ENCODE data around the gene DNM3.

The DNM3 gene

GRCh38 chr1:172252321-172252720, 411.0 kb downstream of the DNM3 start:
- H3K4me3 ChIP-seq (ENCODE audit: low read depth in 1 of 2, low read length in 2 of 2) = no peak overlapping the region
- H3K9ac ChIP-seq (ENCODE audit: low read length) = no peak overlapping the region
- no peak overlapping the region for H3K27ac ChIP-seq (ENCODE audit: low read depth, low read length)
- H3K9me3 ChIP-seq (ENCODE audit: low read length) = no peaks in the 10 kb centered on the region
- peaks cover 4% of the 10 kb centered on the region for H3K4me1 ChIP-seq (ENCODE audit: insufficient read depth, low read length)
- H3K36me3 ChIP-seq (ENCODE audit: insufficient read depth, low read length) = no peaks in the 10 kb centered on the region
- H3K27me3 ChIP-seq (ENCODE audit: control insufficient read depth in 1 of 2, insufficient read depth in 2 of 2, low read length in 2 of 2) = no peaks in the 10 kb centered on the region

DNA sequence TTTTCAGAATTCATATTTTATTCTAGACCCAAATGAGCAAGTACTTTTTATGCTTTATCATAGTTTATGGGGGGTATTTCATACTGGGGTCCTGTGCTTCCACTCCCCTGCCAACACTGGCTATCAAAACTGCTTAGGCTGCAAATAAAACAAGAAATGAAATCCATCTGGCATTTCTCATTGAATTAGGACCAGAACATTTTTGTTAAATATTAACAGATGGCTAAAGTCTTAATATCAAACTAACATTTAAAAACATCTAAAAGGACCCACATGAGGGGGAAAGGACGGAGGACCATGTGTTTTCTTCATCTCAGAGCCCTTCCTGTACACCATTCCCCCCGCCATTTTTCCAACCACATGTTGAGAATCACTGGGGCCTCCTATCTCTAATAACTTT, 411.7 kb downstream of the DNM3 start:
- H3K27me3 ChIP-seq (ENCODE audit: control insufficient read depth in 1 of 2, insufficient read depth in 2 of 2, low read length in 2 of 2) = no peaks in the 10 kb centered on the region
- H3K36me3 ChIP-seq (ENCODE audit: insufficient read depth, low read length) = no peaks in the 10 kb centered on the region
- H3K27ac ChIP-seq (ENCODE audit: low read depth, low read length) = no peak overlapping the region
- H3K9ac ChIP-seq (ENCODE audit: low read length) = no peak overlapping the region
- H3K9me3 ChIP-seq (ENCODE audit: low read length) = no peaks in the 10 kb centered on the region
- H3K4me1 ChIP-seq (ENCODE audit: insufficient read depth, low read length) = peaks cover 4% of the 10 kb centered on the region
- H3K4me3 ChIP-seq (ENCODE audit: low read depth in 1 of 2, low read length in 2 of 2) = no peak overlapping the region

GRCh38 chr1:172254521-172255222, 413.4 kb downstream of the DNM3 start:
- Histone ChIP-seq H3K27ac (ENCODE audit: low read depth, low read length) (no peak overlapping the region), H3K4me1 (ENCODE audit: insufficient read depth, low read length) (peaks cover 4% of the 10 kb centered on the region), H3K9me3 (ENCODE audit: low read length) (no peaks in the 10 kb centered on the region), H3K4me3 (ENCODE audit: low read depth in 1 of 2, low read length in 2 of 2) (no peak overlapping the region), H3K36me3 (ENCODE audit: insufficient read depth, low read length) (no peaks in the 10 kb centered on the region), H3K27me3 (ENCODE audit: control insufficient read depth in 1 of 2, insufficient read depth in 2 of 2, low read length in 2 of 2) (no peaks in the 10 kb centered on the region), H3K9ac (ENCODE audit: low read length) (no peak overlapping the region)

DNA sequence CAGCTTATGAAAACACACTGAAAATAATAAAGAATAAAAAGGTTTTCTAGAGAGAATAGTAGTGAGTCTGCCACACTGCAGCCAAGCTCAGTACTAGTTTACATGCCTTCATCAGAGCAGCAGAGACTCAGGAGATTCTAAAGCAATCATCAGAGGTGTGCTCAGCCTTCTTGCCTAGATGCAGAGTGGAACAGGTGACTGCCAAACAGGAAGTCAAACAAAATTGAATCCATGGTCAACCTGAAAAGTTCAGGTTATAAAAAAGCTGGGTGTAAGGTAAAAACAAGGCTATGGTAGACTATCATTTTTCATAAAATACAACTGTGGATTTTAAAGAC, 413.9 kb downstream of the DNM3 start:
- Histone ChIP-seq H3K9ac (ENCODE audit: low read length) (no peak overlapping the region), H3K9me3 (ENCODE audit: low read length) (no peaks in the 10 kb centered on the region), H3K27ac (ENCODE audit: low read depth, low read length) (no peak overlapping the region), H3K27me3 (ENCODE audit: control insufficient read depth in 1 of 2, insufficient read depth in 2 of 2, low read length in 2 of 2) (no peaks in the 10 kb centered on the region), H3K4me1 (ENCODE audit: insufficient read depth, low read length) (peaks cover 4% of the 10 kb centered on the region), H3K36me3 (ENCODE audit: insufficient read depth, low read length) (no peaks in the 10 kb centered on the region), H3K4me3 (ENCODE audit: low read depth in 1 of 2, low read length in 2 of 2) (no peak overlapping the region)

DNA sequence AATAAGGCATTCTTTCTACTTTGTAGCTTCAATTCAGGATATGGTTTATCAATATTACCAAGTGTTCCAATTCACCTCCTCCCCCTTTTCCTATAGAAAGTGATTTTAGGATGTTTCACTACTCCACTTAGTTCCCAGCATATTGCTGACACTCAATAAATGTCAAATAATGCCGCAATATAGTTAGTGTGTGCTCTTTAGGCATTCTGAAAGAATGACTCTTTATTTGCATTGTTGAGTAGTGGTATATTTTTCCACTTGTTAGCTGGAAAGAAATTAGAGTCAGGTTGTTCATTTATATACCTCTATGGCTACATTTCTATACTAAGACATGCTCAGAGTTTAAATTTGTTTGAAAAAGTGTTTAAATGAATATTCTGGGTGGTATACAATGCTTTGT, 424.6 kb downstream of the DNM3 start:
- no peaks in the 10 kb centered on the region for H3K9me3 ChIP-seq (ENCODE audit: low read length)
- no peak overlapping the region for H3K27ac ChIP-seq (ENCODE audit: low read depth, low read length)
- H3K9ac ChIP-seq (ENCODE audit: low read length) = no peak overlapping the region
- peaks cover 12% of the 10 kb centered on the region for H3K4me1 ChIP-seq (ENCODE audit: insufficient read depth, low read length)
- no peaks in the 10 kb centered on the region for H3K36me3 ChIP-seq (ENCODE audit: insufficient read depth, low read length)
- no peak overlapping the region for H3K4me3 ChIP-seq (ENCODE audit: low read depth in 1 of 2, low read length in 2 of 2)
- no peaks in the 10 kb centered on the region for H3K27me3 ChIP-seq (ENCODE audit: control insufficient read depth in 1 of 2, insufficient read depth in 2 of 2, low read length in 2 of 2)

- Histone ChIP-seq H3K4me3 (ENCODE audit: low read depth in 1 of 2, low read length in 2 of 2) (no peak overlapping the region), H3K27me3 (ENCODE audit: control insufficient read depth in 1 of 2, insufficient read depth in 2 of 2, low read length in 2 of 2) (no peaks in the 10 kb centered on the region), H3K4me1 (ENCODE audit: insufficient read depth, low read length) (peaks cover 12% of the 10 kb centered on the region), H3K27ac (ENCODE audit: low read depth, low read length) (no peak overlapping the region), H3K9me3 (ENCODE audit: low read length) (no peaks in the 10 kb centered on the region), H3K9ac (ENCODE audit: low read length) (no peak overlapping the region), H3K36me3 (ENCODE audit: insufficient read depth, low read length) (no peaks in the 10 kb centered on the region)
Observed at GRCh38 chr1:172266528-172267174, 425.4 kb downstream of the DNM3 start.

DNA sequence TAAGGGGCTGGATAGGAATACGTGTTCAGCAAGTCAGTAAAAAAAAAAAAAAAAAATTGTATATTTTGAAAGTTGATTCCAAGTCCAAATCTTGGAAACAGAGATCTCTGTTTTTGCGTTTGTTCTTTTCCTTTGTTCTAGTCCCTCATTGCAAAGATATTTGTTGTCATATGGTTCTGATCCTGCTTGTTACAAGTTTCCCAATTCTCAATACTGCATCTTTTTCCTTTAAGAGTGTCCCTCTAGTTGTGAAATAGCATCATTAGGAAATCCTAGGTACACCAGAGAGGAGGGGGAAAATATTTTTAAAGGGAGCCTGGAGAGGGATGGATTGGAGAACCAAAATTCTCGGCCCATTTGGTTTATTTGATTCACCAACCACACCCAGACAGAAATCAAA, 426.9 kb downstream of the DNM3 start:
- H3K4me1 ChIP-seq (ENCODE audit: insufficient read depth, low read length) = peaks cover 12% of the 10 kb centered on the region

DNA sequence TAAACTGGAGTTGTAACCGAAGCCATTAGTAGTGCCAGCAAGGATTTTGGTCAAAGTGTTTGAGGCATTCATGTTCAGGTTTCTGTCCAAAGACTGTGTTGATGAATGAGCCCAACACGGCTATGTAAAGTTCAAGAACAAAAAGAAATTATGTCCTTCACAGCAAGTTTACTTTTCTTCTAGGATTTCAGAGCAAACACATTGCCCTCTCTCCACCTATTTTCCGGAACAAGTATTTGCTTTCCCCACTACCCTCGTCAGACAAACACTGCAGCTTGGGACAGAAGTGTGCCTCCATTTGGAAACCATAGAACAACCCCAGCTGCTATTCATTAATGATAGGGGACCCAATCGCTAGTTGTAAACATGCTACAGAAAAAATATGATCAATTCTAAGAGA, 427.8 kb downstream of the DNM3 start:
- Histone ChIP-seq H3K4me1 (ENCODE audit: insufficient read depth, low read length) (peaks cover 12% of the 10 kb centered on the region), H3K36me3 (ENCODE audit: insufficient read depth, low read length) (no peaks in the 10 kb centered on the region), H3K9ac (ENCODE audit: low read length) (no peak overlapping the region), H3K4me3 (ENCODE audit: low read depth in 1 of 2, low read length in 2 of 2) (no peak overlapping the region), H3K9me3 (ENCODE audit: low read length) (no peaks in the 10 kb centered on the region), H3K27me3 (ENCODE audit: control insufficient read depth in 1 of 2, insufficient read depth in 2 of 2, low read length in 2 of 2) (no peaks in the 10 kb centered on the region), H3K27ac (ENCODE audit: low read depth, low read length) (no peak overlapping the region)

More for the DNA sequence above, 426.9 kb downstream of the DNM3 start:
- no peak overlapping the region for H3K27ac ChIP-seq (ENCODE audit: low read depth, low read length)
- H3K9ac ChIP-seq (ENCODE audit: low read length) = no peak overlapping the region
- H3K4me3 ChIP-seq (ENCODE audit: low read depth in 1 of 2, low read length in 2 of 2) = no peak overlapping the region
- H3K9me3 ChIP-seq (ENCODE audit: low read length) = no peaks in the 10 kb centered on the region
- H3K36me3 ChIP-seq (ENCODE audit: insufficient read depth, low read length) = no peaks in the 10 kb centered on the region
- H3K27me3 ChIP-seq (ENCODE audit: control insufficient read depth in 1 of 2, insufficient read depth in 2 of 2, low read length in 2 of 2) = no peaks in the 10 kb centered on the region

DNA sequence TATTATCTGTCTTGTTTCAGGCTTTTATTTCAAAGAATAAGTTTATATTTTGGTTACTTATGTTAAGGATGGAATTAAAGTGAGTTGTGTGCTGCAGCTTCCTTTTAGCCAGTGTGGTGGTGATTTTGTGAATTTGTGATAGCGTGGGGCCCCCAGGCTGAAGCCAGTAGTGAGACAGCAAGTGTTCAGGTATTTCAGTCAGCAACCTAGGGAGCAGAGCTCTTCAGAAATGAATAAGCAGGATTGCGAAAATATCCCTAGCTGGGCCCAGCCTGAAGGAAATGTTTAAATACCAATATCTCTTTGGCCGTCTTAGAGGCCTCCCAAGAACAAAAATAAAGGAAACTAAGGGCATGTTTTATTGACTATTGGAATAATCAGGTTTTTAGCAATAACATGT, 428.3 kb downstream of the DNM3 start:
- Histone ChIP-seq H3K9me3 (ENCODE audit: low read length) (no peaks in the 10 kb centered on the region), H3K27ac (ENCODE audit: low read depth, low read length) (no peak overlapping the region), H3K4me3 (ENCODE audit: low read depth in 1 of 2, low read length in 2 of 2) (no peak overlapping the region)

DNA sequence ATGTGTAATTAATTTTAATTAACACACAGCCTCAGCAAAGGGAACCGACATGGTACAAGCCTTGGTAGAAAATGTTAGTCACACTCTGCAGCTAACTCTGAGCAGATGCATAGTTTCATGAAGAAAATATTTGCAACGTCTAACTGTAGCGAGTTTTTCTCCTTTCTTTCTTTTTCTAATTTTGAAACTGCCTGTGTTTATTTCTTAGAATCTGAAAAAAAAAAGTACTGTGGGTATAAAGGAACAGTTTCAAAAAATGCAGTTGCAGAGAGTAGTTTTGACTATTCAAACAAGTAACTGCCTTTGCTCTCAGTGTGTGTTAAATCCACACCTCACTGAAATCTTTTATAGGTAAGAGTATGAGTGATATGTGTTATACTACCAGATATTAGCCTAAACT, 429.3 kb downstream of the DNM3 start:
- Histone ChIP-seq H3K27ac (ENCODE audit: low read depth, low read length) (no peak overlapping the region), H3K4me1 (ENCODE audit: insufficient read depth, low read length) (peaks cover 12% of the 10 kb centered on the region), H3K4me3 (ENCODE audit: low read depth in 1 of 2, low read length in 2 of 2) (no peak overlapping the region), H3K9ac (ENCODE audit: low read length) (no peak overlapping the region), H3K9me3 (ENCODE audit: low read length) (no peaks in the 10 kb centered on the region), H3K27me3 (ENCODE audit: control insufficient read depth in 1 of 2, insufficient read depth in 2 of 2, low read length in 2 of 2) (no peaks in the 10 kb centered on the region), H3K36me3 (ENCODE audit: insufficient read depth, low read length) (no peaks in the 10 kb centered on the region)

More for the DNA sequence above, 428.3 kb downstream of the DNM3 start:
- Histone ChIP-seq H3K36me3 (ENCODE audit: insufficient read depth, low read length) (no peaks in the 10 kb centered on the region), H3K4me1 (ENCODE audit: insufficient read depth, low read length) (peaks cover 12% of the 10 kb centered on the region), H3K27me3 (ENCODE audit: control insufficient read depth in 1 of 2, insufficient read depth in 2 of 2, low read length in 2 of 2) (no peaks in the 10 kb centered on the region), H3K9ac (ENCODE audit: low read length) (no peak overlapping the region)

DNA sequence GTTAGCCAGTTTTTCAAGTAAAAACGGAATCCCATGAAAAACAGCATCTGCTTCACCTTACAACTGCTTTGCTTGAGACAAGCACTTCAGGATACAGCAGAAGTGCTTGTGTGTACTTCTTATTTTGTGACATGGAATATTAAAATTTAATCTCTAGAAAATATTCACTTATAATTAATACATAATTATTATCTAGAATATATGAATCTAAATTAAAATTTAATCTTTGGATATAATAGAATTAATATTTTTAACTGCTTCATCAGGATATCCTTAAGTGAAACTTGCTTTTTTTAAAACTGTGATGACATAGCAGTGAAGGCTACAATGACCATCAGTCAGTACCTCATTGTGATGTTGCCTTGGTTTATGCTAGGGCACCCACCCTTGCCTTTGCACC, 430.8 kb downstream of the DNM3 start:
- H3K9me3 ChIP-seq (ENCODE audit: low read length) = no peaks in the 10 kb centered on the region

More for the DNA sequence above, 430.8 kb downstream of the DNM3 start:
- Histone ChIP-seq H3K4me1 (ENCODE audit: insufficient read depth, low read length) (peaks cover 12% of the 10 kb centered on the region), H3K4me3 (ENCODE audit: low read depth in 1 of 2, low read length in 2 of 2) (no peak overlapping the region), H3K36me3 (ENCODE audit: insufficient read depth, low read length) (no peaks in the 10 kb centered on the region), H3K27ac (ENCODE audit: low read depth, low read length) (no peak overlapping the region), H3K9ac (ENCODE audit: low read length) (no peak overlapping the region), H3K27me3 (ENCODE audit: control insufficient read depth in 1 of 2, insufficient read depth in 2 of 2, low read length in 2 of 2) (no peaks in the 10 kb centered on the region)

All from muscle layer of colon (tissue), 2 donors.